ENCODE data around the gene PACSIN1.

GRCh38 chr6:34543421-34543820, 77.5 kb downstream of the PACSIN1 start:
- TF ChIP-seq ZNF747 (tag by site-specific recombination; IDR thresholded peaks at IDR 0.05) (no peak), REST (tag by site-specific recombination; IDR thresholded peaks at IDR 0.05) (no peak), EGR2 (tag by site-specific recombination; IDR thresholded peaks at IDR 0.05; ENCODE audit: low read depth) (no peak), ZNF580 (tag by site-specific recombination; IDR thresholded peaks at IDR 0.05) (no peak), ZNF423 (tag by site-specific recombination; IDR thresholded peaks at IDR 0.05) (no peak), CTCF (tag by site-specific recombination; IDR thresholded peaks at IDR 0.05) (no peak), IKZF3 (tag by site-specific recombination; IDR thresholded peaks at IDR 0.05) (no peak), ZBTB17 (tag by site-specific recombination; IDR thresholded peaks at IDR 0.05) (no peak), ZSCAN18 (tag by site-specific recombination; IDR thresholded peaks at IDR 0.05) (no peak)

Data from HEK293 (cell line).